Measurements from ENCODE around the gene SIVA1.

SIVA1 gene

DNA sequence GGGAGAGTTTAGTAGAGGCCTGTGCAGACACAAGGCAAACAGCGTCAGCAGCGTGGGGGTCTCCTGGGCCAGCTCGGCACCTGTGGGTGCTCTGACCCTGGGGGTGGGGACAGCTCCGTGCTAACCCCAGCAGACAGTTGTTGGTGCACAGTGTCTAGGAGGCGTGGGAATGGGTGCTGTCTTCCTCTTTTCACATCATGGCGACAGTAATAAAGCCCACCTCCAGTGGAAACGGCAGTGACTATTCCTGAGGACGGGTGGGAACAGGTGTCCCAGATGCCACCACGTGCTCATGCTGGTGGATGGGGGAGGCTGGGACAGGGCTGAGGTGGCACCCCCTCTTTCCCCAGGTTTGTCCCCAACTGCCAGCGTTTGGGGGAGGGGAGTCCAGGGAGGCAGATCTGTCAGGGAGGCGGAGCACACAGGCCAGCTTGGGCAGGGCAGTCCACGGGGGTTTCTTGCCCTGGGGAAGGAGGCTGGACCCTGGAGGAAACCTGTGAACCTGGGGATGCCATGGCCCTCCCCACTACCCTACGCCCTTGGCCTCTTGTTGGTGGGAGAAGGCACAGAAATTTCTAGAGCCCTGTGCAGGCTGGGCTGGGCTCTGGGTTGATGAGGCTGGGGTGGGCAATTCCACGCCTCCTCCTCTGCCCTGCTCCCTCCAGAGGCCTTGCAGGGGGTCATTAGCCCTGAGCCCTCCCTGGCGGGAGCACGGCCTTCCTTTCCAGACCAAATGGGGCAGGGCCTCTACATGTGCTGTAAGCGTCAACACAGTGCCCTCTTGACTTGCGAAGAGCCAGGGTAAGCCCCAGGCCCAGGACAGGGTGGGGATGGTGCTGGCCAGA lies 51.8 kb downstream of the SIVA1 start:
- peaks cover 25% of the 10 kb centered on the region for H3K4me1 ChIP-seq (ENCODE audit: insufficient read depth, low read length)
- ATAC-seq (ENCODE audit: insufficient read depth, low read depth) (no peak), DNase-seq (no peak)
- H3K9ac ChIP-seq (ENCODE audit: low read depth, low read length), result no peak overlapping the region
- H3K79me2 ChIP-seq (ENCODE audit: insufficient read depth, low read length), result peaks cover 6% of the 10 kb centered on the region; the same call in 1 of the 2 replicates
- H4K20me1 ChIP-seq (ENCODE audit: insufficient read depth, low read length), result peaks cover 24% of the 10 kb centered on the region
- no peak overlapping the region for H2AFZ ChIP-seq (ENCODE audit: low read depth, low read length)
- TF ChIP-seq EZH2 (IDR thresholded peaks at IDR 0.05; ENCODE audit: borderline replicate concordance, low read depth, low read length, severe bottlenecking) (no peak), CTCF (IDR thresholded peaks at IDR 0.05; ENCODE audit: borderline replicate concordance, extremely low read depth, low read length, poor library complexity, severe bottlenecking) (no peak)
- H3K27ac ChIP-seq (ENCODE audit: low read length), result no peak overlapping the region
- no peaks in the 10 kb centered on the region; the same call in 1 of the 2 replicates for H3K36me3 ChIP-seq (ENCODE audit: insufficient read depth, low read length)
- no peak overlapping the region for H3K4me3 ChIP-seq (ENCODE audit: low read depth in 1 of 2, low read length in 2 of 2)
- no peaks in the 10 kb centered on the region for H3K27me3 ChIP-seq (ENCODE audit: insufficient read depth, low read length, poor library complexity)
- H3K4me2 ChIP-seq (ENCODE audit: insufficient read depth, low read length), result no peak overlapping the region
- no peaks in the 10 kb centered on the region for H3K9me3 ChIP-seq (ENCODE audit: insufficient read depth, low read length, severe bottlenecking)

DNA sequence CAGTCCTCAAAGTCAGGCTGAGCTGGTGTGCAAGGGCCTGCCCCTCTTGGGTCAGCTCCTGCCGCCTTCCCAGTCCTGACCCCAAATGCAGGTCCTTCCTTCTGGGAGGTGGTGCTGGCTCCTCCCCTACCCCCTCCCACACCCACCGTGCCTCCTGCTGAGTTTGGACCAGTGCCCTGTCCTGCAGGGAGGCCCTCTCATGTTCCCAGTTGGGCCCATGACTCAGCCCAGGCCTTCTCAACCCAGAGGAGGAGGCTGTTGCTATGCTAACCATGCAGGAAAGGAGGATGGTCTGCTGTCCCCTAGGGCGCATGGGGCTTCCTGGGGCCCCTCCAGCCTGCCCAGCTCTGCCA lies 52.4 kb downstream of the SIVA1 start:
- Histone ChIP-seq H3K4me2 (ENCODE audit: insufficient read depth, low read length) (no peak overlapping the region), H3K27ac (ENCODE audit: low read length) (no peak overlapping the region), H3K4me1 (ENCODE audit: insufficient read depth, low read length) (peaks cover 20% of the 10 kb centered on the region), H3K4me3 (ENCODE audit: low read depth in 1 of 2, low read length in 2 of 2) (no peak overlapping the region), H3K9ac (ENCODE audit: low read depth, low read length) (no peak overlapping the region), H3K79me2 (ENCODE audit: insufficient read depth, low read length) (peaks cover 6% of the 10 kb centered on the region; the same call in 1 of the 2 replicates), H3K36me3 (ENCODE audit: insufficient read depth, low read length) (no peaks in the 10 kb centered on the region; the same call in 1 of the 2 replicates), H3K9me3 (ENCODE audit: insufficient read depth, low read length, severe bottlenecking) (no peaks in the 10 kb centered on the region), H4K20me1 (ENCODE audit: insufficient read depth, low read length) (peaks cover 24% of the 10 kb centered on the region), H3K27me3 (ENCODE audit: insufficient read depth, low read length, poor library complexity) (no peaks in the 10 kb centered on the region), H2AFZ (ENCODE audit: low read depth, low read length) (no peak overlapping the region)
- DNase-seq (no peak), ATAC-seq (ENCODE audit: insufficient read depth, low read depth) (no peak)
- TF ChIP-seq CTCF (IDR thresholded peaks at IDR 0.05; ENCODE audit: borderline replicate concordance, extremely low read depth, low read length, poor library complexity, severe bottlenecking) (no peak), EZH2 (IDR thresholded peaks at IDR 0.05; ENCODE audit: borderline replicate concordance, low read depth, low read length, severe bottlenecking) (no peak)

DNA sequence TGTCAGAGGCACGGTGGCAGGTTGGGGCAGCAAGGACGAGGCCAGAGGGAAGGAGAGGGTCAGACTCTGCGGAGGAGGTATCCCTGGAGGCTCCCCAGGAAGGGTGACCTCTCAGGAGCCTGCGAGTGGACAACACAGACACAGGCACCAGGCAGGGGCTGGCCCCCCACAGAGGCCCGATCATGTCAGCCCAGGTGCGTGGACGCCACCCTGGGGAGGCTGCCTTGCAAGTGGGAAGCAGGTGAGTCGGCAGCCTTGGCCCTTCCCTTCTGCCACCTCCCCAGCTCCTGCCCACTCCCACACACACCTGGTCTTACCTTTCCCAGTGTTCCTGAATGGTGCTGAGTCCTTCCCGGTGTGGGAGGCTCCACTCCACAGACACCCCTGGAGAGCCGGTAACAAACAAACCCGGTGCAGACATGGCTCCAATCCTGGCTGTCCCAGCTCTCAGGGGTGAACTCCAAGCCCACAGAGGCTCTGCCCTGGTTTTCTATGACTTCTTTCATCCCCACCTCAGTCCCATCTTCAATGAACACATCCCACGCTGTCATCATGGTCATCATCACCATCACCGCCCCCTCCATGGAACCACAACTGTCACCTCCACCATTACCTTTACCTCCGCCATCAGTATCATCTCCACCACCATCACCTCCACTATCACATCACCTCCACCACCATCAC lies 53.1 kb downstream of the SIVA1 start:
- Histone ChIP-seq H2AFZ (ENCODE audit: low read depth, low read length) (no peak overlapping the region), H3K4me2 (ENCODE audit: insufficient read depth, low read length) (no peak overlapping the region), H3K27ac (ENCODE audit: low read length) (no peak overlapping the region), H3K4me1 (ENCODE audit: insufficient read depth, low read length) (peaks cover 18% of the 10 kb centered on the region), H3K9me3 (ENCODE audit: insufficient read depth, low read length, severe bottlenecking) (no peaks in the 10 kb centered on the region), H3K79me2 (ENCODE audit: insufficient read depth, low read length) (peaks cover 6% of the 10 kb centered on the region; the same call in 1 of the 2 replicates), H3K4me3 (ENCODE audit: low read depth in 1 of 2, low read length in 2 of 2) (no peak overlapping the region), H3K27me3 (ENCODE audit: insufficient read depth, low read length, poor library complexity) (no peaks in the 10 kb centered on the region), H3K36me3 (ENCODE audit: insufficient read depth, low read length) (no peaks in the 10 kb centered on the region; the same call in 1 of the 2 replicates), H3K9ac (ENCODE audit: low read depth, low read length) (no peak overlapping the region), H4K20me1 (ENCODE audit: insufficient read depth, low read length) (peaks cover 24% of the 10 kb centered on the region)
- TF ChIP-seq EZH2 (IDR thresholded peaks at IDR 0.05; ENCODE audit: borderline replicate concordance, low read depth, low read length, severe bottlenecking) (no peak), CTCF (IDR thresholded peaks at IDR 0.05; ENCODE audit: borderline replicate concordance, extremely low read depth, low read length, poor library complexity, severe bottlenecking) (no peak)
- ATAC-seq (ENCODE audit: insufficient read depth, low read depth) (no peak), DNase-seq (no peak)

All from DND-41 (cell line).